Small intestine (tissue), 7 donors: ENCODE data around the gene CCDC154. TPM values are rescaled to one million over a fixed set of nuclear protein-coding genes. Genes with fewer than 3 reads are reported as not detected.
"Not testable (repeated sequence)": the region's sequence is repeated elsewhere in the genome, so short reads cannot be mapped to it uniquely, and the experiment has no call there.

Experiments used
- DNase-seq, 2 donors: peaks; one replicate each; pipeline versions ENCODE4 v3.0.0 to v3.0.0-alpha.2; 2013
- FAIRE-seq: peaks from 2 replicates; lab custom pipeline; 2012; peaks lifted over from hg19 to GRCh38; lab: Jason Lieb, UNC
- H3K27ac ChIP-seq, 3 donors: one replicate each; pipeline ENCODE4 v1.5.1; 2013; ENCODE audit warnings: low read length in 2 of 3, mild to moderate bottlenecking in 2 of 3, control low read depth in 1 of 3, inconsistent platforms in 1 of 3, low read depth in 1 of 3, moderate library complexity in 1 of 3
- H3K27me3 ChIP-seq, 3 donors: one replicate each; pipeline ENCODE4 v1.6.1; 2013; ENCODE audit warnings: low read length in 3 of 3, inconsistent platforms in 1 of 3; ENCODE audit not compliant: control insufficient read depth in 3 of 3, insufficient read depth in 3 of 3
- H3K36me3 ChIP-seq, 3 donors: one replicate each; pipeline ENCODE4 v1.6.1; 2013; ENCODE audit warnings: low read length in 3 of 3, inconsistent platforms in 1 of 3, low read depth in 1 of 3, mild to moderate bottlenecking in 1 of 3, moderate library complexity in 1 of 3; ENCODE audit not compliant: control insufficient read depth in 3 of 3, insufficient read depth in 2 of 3
- H3K4me1 ChIP-seq, 3 donors: one replicate each; pipeline ENCODE4 v1.6.1; 2013; ENCODE audit warnings: low read length in 2 of 3, inconsistent platforms in 1 of 3, low read depth in 1 of 3, mild to moderate bottlenecking in 1 of 3, moderate library complexity in 1 of 3; ENCODE audit not compliant: control insufficient read depth in 3 of 3, insufficient read depth in 2 of 3
- H3K4me3 ChIP-seq, 3 donors: one replicate each; pipeline ENCODE4 v1.5.1; 2013; ENCODE audit warnings: low read length in 3 of 3, control low read depth in 1 of 3, inconsistent platforms in 1 of 3, low read depth in 1 of 3, mild to moderate bottlenecking in 1 of 3, moderate library complexity in 1 of 3
- H3K9me3 ChIP-seq, 2 donors: one replicate each; pipeline ENCODE4 v1.6.1; 2013; ENCODE audit warnings: low read depth in 1 of 2, low read length in 1 of 2; ENCODE audit not compliant: control insufficient read depth in 2 of 2, insufficient read depth in 1 of 2
- WGBS, 3 donors: extraction: QIAGEN DNeasy Blood & Tissue Kit; methylation state at CpG; one replicate each; pipeline ENCODE4 v1.1.7; 2013; 5-methylcytosine and 5-hydroxymethylcytosine counted together
- polyA plus RNA-seq, 4 donors: library from polyadenylated mRNA; stranded (reverse) in 3 of 4; unstranded in 1 of 4; fragments of 200-250 nt in 3 of 4; fragments of 120-200 nt in 1 of 4; gene quantifications; one replicate each; pipeline versions ENCODE4 v1.2.1 to v1.2.3, GENCODE V29; 2013
- donor health status: healthy with polysubstance abuse.
- donor health status: control.
- donor health status: control.
- donor health status: Bipolar disorder and iron deficiency.
- donor health status: healthy.

The CCDC154 gene
- polyA plus RNA-seq, 4 donors, result 0.76 to 1.4 (median 1.4) TPM; not detected in 1

DNA sequence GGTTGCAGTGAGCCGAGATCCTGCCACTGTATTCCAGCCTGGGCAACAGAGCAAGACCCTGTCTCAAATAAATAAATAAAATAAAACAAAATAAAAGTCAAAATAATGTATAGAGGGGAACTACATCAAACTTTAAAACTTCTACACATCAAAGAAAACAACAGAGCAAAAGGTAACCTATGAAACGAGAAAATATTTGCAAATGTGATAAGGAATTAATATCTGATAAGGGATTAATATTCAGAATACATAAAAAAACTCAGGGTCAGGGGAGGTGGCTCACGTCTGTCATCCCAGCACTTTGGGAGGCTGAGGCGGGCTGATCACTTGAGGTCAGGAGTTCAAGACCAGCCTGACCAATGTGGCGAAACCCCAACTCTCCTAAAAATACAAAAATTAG lies 24.8 kb upstream of the CCDC154 start:
- not testable (repeated sequence) for H3K27ac ChIP-seq, H3K4me1 ChIP-seq

DNA sequence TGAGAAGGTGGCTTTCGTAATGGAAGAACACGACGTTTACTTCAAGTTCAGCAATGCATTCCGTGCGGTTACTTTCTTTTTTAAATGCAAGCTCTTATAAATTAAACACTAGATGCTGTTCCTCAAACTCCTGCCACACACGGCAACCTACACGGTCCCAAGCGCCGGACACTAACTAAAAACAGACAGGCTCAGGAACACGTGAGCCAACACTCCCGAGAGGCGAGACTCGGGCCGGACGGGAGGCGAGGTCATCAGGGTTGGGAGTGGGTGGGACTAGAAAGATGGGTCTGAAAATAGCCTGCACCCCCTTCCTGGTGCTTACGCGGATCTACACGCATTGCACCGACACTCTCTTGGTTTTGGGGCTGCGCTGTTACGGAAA lies 24.1 kb upstream of the CCDC154 start:
- no peak overlapping the region for H3K27ac ChIP-seq
- 88 to 94% (median 90%) methylated on average over 22 of the region's 22 CpGs for WGBS, 3 donors
- no peaks in the 10 kb centered on the region for H3K9me3 ChIP-seq
- H3K27me3 ChIP-seq, result no peaks in the 10 kb centered on the region
- DNase-seq (no peak), FAIRE-seq (no peak)
- no peaks in the 10 kb centered on the region for H3K4me1 ChIP-seq
- no peak overlapping the region for H3K4me3 ChIP-seq
- peaks cover 0 to 68% (median 0%) of the 10 kb centered on the region in 3 donors for H3K36me3 ChIP-seq

More for the DNA sequence above, 24.8 kb upstream of the CCDC154 start:
- not testable (repeated sequence) for H3K4me3 ChIP-seq, DNase-seq, FAIRE-seq, H3K27me3 ChIP-seq, H3K9me3 ChIP-seq
- 59 to 81% (median 71%) methylated on average over 5 of the region's 5 CpGs for WGBS, 3 donors
- H3K36me3 ChIP-seq, result peaks cover 0 to 62% (median 0%) of the 10 kb centered on the region in 3 donors

DNA sequence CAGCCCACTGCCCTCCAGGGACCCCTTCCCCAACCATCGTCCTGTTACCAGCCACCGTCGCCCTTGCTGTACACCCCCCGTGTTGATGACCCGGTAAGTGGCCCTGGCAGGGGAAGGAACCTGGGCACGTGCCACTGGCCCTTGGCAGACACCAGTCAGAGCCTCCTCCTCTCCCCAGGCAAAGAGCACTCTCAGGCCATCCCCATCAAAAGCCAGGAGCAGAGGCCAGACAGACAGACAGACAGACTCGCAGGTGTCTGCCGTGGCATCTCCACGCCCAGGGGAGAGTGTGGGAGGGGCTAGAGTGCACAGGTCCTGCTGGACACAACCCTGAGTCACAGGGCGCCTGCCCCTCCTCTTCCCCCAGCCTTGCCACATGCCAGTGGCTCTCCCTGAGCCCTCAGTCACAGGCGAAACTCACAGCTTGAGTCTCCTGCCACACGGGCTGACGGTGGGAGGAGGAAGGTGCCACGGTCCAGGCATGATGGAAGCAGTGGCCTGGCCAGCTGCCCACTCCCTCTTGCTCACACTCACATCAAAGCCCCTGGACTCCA lies 22.7 kb upstream of the CCDC154 start:
- no peak for DNase-seq
- WGBS, 3 donors, result 73 to 84% (median 76%) methylated on average over 13 to 14 of the region's 14 CpGs

DNA sequence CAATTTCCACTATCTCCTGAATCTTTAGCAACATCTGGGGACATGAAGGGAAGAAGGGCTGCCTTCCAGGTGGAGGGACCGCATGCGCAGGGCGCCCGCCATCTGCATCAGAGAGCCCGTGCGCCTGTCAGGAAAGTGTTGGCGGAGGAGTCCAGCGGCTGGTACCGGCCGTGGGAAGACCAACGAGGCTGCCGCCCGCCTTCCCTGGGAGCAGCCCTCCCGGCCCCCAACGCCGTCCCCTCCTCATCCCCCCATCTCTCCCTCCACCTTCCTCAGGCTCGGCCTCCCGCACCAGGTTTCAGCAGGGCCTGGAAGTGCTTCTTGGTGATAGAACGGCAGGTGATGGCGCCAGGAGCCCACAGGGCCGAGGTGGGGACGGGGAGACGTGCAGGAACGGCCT lies 21.7 kb upstream of the CCDC154 start:
- no peak overlapping the region for H3K4me3 ChIP-seq
- no peak for DNase-seq
- no peaks in the 10 kb centered on the region for H3K4me1 ChIP-seq
- FAIRE-seq, result no peak
- H3K27me3 ChIP-seq, result no peaks in the 10 kb centered on the region
- peaks cover 3 to 77% (median 6%) of the 10 kb centered on the region in 3 donors for H3K36me3 ChIP-seq
- H3K27ac ChIP-seq, result no peak overlapping the region
- no peaks in the 10 kb centered on the region for H3K9me3 ChIP-seq
- WGBS, 3 donors, result 93% methylated on average over 23 to 24 of the region's 24 CpGs

More for the DNA sequence above, 22.7 kb upstream of the CCDC154 start:
- Histone ChIP-seq H3K36me3 (peaks cover 0 to 80% (median 3%) of the 10 kb centered on the region in 3 donors), H3K27ac (no peak overlapping the region), H3K4me1 (no peaks in the 10 kb centered on the region), H3K9me3 (no peaks in the 10 kb centered on the region), H3K27me3 (no peaks in the 10 kb centered on the region), H3K4me3 (no peak overlapping the region)
- FAIRE-seq, result no peak

DNA sequence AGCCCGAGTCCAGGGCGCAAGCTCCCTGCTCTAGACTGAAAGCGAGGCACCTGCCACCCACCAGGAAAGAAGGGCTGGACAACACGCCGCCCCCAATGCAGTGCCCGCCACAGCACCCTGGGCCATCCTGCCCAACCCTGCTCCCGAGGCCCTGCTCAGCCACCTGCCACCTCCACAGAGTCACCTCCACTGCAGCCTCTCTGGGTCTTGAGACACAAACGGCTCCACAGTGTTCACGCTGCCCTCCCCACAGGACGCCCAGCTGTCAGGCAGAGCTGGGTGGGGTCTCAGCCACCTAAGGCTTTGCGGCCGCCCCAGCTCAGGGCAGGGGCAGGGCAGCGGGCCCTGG lies 21.2 kb upstream of the CCDC154 start:
- FAIRE-seq (no peak), DNase-seq (no peak)
- Histone ChIP-seq H3K27me3 (no peaks in the 10 kb centered on the region), H3K27ac (no peak overlapping the region), H3K4me1 (no peaks in the 10 kb centered on the region), H3K36me3 (peaks cover 5 to 79% (median 11%) of the 10 kb centered on the region in 3 donors), H3K9me3 (no peaks in the 10 kb centered on the region), H3K4me3 (no peak overlapping the region)
- WGBS, 3 donors, result 84 to 93% (median 90%) methylated on average over 6 to 13 of the region's 13 CpGs

DNA sequence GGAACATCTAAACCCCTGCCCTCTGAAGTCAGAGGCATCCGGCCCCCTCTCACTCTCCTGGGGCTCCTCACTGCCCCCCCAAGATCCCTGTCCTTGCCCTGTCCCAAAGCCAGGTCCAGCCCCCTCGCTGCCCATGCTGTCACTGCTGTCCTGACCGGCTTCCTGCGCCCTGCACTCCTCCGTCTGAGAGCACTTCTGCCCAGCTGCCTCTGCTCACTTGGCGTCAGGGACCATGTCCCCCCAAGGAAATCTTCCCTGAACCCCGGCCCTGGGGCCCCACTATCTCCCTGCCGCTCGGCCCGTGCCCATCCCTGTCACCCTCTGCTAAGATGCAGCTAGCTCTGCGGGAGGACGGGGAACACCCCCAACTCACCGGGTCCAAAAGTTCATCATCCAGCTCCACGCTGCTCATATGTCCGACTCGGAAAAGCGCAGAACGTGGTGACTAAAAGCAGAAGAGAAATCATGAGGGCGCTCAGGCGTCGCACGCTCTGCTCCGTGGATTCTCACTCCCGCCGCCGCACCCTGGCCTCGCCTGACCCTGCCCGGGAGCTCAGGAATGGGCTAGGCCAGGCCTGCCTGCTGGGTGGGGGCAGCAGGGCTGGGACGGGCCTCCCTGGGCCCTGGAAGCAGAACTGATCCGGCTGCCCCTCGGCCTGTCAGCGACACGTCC lies 20.7 kb upstream of the CCDC154 start:
- Histone ChIP-seq H3K4me3 (no peak overlapping the region), H3K9me3 (no peaks in the 10 kb centered on the region), H3K36me3 (peaks cover 5 to 80% (median 11%) of the 10 kb centered on the region in 3 donors), H3K27ac (no peak overlapping the region), H3K4me1 (no peaks in the 10 kb centered on the region), H3K27me3 (no peaks in the 10 kb centered on the region)
- 91 to 93% (median 92%) methylated on average over 31 to 33 of the region's 33 CpGs for WGBS, 3 donors
- no peak for DNase-seq
- no peak for FAIRE-seq

DNA sequence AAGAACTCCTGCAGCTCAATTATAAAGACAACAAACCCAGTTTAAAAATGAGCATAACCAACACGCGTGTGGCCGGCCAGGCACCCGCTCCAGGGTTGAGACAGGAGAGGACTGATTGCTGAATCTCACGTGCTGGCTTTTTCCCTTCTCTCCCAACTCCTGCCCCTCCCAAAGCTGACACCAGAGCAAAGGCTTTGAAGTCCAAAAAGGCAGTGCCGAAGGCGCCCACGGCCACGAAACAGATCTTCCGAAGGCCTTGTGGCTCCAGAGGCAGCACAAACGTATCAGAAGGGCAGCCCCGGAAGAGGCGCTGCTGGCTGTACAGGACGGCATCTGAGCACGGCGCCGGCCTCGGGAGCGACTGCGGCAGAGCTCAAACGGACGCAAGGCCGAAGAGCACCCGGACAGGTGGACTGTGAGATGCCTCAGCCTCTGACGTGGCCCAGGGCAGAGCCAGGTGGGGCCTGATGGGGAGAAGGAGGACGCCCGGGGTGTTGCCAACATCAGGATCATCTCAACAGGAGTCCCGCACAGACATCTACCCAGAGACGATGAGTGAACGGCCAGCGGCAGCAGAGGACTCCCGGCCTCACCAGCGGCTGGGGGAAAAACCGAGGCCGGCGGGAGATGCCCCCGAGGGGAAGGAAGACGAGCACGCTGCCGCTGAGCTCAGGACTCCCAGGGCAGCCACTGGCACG lies 20.0 kb upstream of the CCDC154 start:
- Histone ChIP-seq H3K4me1 (no peaks in the 10 kb centered on the region), H3K4me3 (no peak overlapping the region), H3K27ac (no peak overlapping the region), H3K36me3 (peaks cover 5 to 80% (median 11%) of the 10 kb centered on the region in 3 donors), H3K27me3 (no peaks in the 10 kb centered on the region), H3K9me3 (no peaks in the 10 kb centered on the region)
- no peak for FAIRE-seq
- no peak for DNase-seq
- 92 to 94% (median 94%) methylated on average over 41 of the region's 41 CpGs for WGBS, 3 donors

DNA sequence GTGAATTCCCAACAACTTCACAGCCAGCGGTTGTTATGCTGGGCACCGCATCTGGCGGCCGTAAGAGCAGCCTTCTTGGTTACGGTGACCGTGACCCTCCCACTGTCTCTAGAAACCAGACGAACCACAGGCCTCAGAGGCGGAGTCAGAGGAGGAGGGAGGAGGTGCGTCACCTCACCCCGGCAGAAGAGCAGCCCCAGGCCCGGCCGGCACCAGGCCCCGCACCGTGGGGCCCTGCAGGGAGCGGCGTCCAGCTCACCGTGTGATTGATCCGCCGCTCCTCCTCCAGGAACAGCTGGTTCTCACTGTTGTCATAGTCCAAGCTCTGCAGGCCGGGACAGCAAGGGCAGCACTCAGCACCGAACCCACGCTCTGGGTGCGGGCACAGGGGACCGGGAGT lies 16.8 kb upstream of the CCDC154 start:
- no peak overlapping the region for H3K4me3 ChIP-seq
- no peak overlapping the region for H3K27ac ChIP-seq
- no peaks in the 10 kb centered on the region for H3K4me1 ChIP-seq
- H3K27me3 ChIP-seq, result no peaks in the 10 kb centered on the region
- 85 to 94% (median 87%) methylated on average over 20 to 24 of the region's 24 CpGs for WGBS, 3 donors
- DNase-seq, result no peak
- FAIRE-seq, result no peak
- no peaks in the 10 kb centered on the region for H3K9me3 ChIP-seq
- peaks cover 5 to 83% (median 11%) of the 10 kb centered on the region in 3 donors for H3K36me3 ChIP-seq
